ENCODE measurements around the gene DEF6. TPM values are rescaled to one million over a fixed set of nuclear protein-coding genes. Genes with fewer than 3 reads are reported as not detected.

The DEF6 gene
- total and polyA plus RNA-seq, 2 of the 8 experiments (the other 6 are each of a cell fraction or from before 2014, with no cell fraction given), result 3.3 to 4.1 TPM

GRCh38 chr6:35295521-35296315 lies 1.9 kb upstream of the DEF6 start (continued):
- no peak for TF ChIP-seq CHD7 (IDR thresholded peaks at IDR 0.05; ENCODE audit: insufficient replicate concordance, low read length)
- no peak for TF ChIP-seq KDM4A (IDR thresholded peaks at IDR 0.05; ENCODE audit: low read depth, low read length, severe bottlenecking)
- TF ChIP-seq SRF (IDR thresholded peaks at IDR 0.05; ENCODE audit: low read depth, low read length), result no peak
- no peak for TF ChIP-seq CHD2 (IDR thresholded peaks at IDR 0.05; ENCODE audit: low read length)
- TF ChIP-seq BACH1 (IDR thresholded peaks at IDR 0.05; ENCODE audit: low read length), result no peak
- TF ChIP-seq SP1 (IDR thresholded peaks at IDR 0.05; ENCODE audit: low read depth, low read length), result no peak
- no peak for TF ChIP-seq HDAC6 (IDR thresholded peaks at IDR 0.05; ENCODE audit: low read depth, low read length)
- TF ChIP-seq PHF8 (conservative IDR thresholded peaks at IDR 0.05; ENCODE audit: low read depth, low read length), result no peak
- no peak for TF ChIP-seq FOSL1 (IDR thresholded peaks at IDR 0.05; ENCODE audit: insufficient read depth, low read depth, low read length)
